Neural crest cell (in vitro differentiated cells): ENCODE measurements around the gene CLIC1. TPM values are rescaled to one million over a fixed set of nuclear protein-coding genes. Genes with fewer than 3 reads are reported as not detected.

Experiments
- DNase-seq: peaks from one replicate; pipeline ENCODE4 v3.0.0; 2021; ENCODE audit warnings: low read depth, mixed read lengths, low spot score
- H3K27ac Mint-ChIP-seq: one replicate; pipeline ENCODE4 v1.8.0; 2021; ENCODE audit warnings: mild to moderate bottlenecking, mixed read lengths; ENCODE audit not compliant: unreplicated experiment
- H3K27me3 Mint-ChIP-seq: 2 replicates; pipeline ENCODE4 v1.8.0; 2021; ENCODE audit warnings: low read depth, mild to moderate bottlenecking, mixed read lengths
- H3K36me3 Mint-ChIP-seq: 2 replicates; pipeline ENCODE4 v1.8.0; 2021; ENCODE audit warnings: low read depth, mild to moderate bottlenecking, mixed read lengths
- H3K4me1 Mint-ChIP-seq: 2 replicates; pipeline ENCODE4 v1.8.0; 2021; ENCODE audit warnings: mixed read lengths
- H3K4me3 Mint-ChIP-seq: one replicate; pipeline ENCODE4 v1.8.0; 2021; ENCODE audit warnings: mild to moderate bottlenecking, mixed read lengths
- H3K9me3 Mint-ChIP-seq: 2 replicates; pipeline ENCODE4 v1.8.0; 2021; ENCODE audit warnings: mixed read lengths
- CTCF ChIP-seq: fragments of 200-600 bp; sonication (generic); conservative IDR thresholded peaks from 2 replicates; pipeline ENCODE4 v1.5.0; 2021; ENCODE audit warnings: antibody characterized with exemption, mild to moderate bottlenecking
- total RNA-seq: library from RNA; stranded (reverse); gene quantifications from 2 replicates; pipeline ENCODE4 v1.2.1, GENCODE V29; 2021

The CLIC1 gene
- total RNA-seq, 1 donor from 2014 or later, result 313 TPM

- peak within 1 kb of the TSS; percentile 65 for H3K4me3 Mint-ChIP-seq
- no peaks in the 10 kb centered on the region for H3K9me3 Mint-ChIP-seq
- H3K4me1 Mint-ChIP-seq, result peaks cover 11% of the 10 kb centered on the region
- no peaks in the 10 kb centered on the region for H3K27me3 Mint-ChIP-seq
- no peak for DNase-seq
- H3K27ac Mint-ChIP-seq, result no peak within 1 kb of the TSS
- H3K36me3 Mint-ChIP-seq, result no peaks in the 10 kb centered on the region
- TF ChIP-seq CTCF, result no peak
Observed at GRCh38 chr6:31706599-31706998, 29.7 kb downstream of the CLIC1 start, which contains the start of gene LY6G6F. TSS of gene LY6G6F (plus strand) at chr6:31706866. CDS start at chr6:31706907, 41 bp downstream.

DNA sequence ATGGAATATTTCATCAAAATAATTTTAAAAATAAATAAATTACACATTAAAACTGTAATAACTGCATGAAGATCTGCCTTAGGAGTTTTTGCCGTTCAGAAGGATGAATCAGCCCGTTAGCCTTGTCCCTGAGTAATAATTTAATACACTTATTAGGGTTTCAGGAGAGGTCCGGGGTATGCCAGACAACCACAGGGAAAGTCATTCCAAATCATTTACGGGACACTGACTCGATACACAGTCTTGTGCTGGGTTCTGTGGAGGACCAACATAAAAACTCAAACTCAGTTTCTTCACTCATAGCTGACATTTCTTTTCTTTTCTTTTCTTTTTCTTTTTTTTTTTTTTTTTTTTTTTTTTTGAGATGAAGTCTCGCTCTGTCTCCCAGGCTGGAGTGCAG, 30.4 kb downstream of the CLIC1 start:
- H3K4me3 Mint-ChIP-seq, result no peak overlapping the region
- no peak overlapping the region for H3K27ac Mint-ChIP-seq
- H3K36me3 Mint-ChIP-seq, result no peaks in the 10 kb centered on the region
- DNase-seq, result no peak
- no peaks in the 10 kb centered on the region for H3K27me3 Mint-ChIP-seq
- H3K9me3 Mint-ChIP-seq, result no peaks in the 10 kb centered on the region
- H3K4me1 Mint-ChIP-seq, result peaks cover 18% of the 10 kb centered on the region
- TF ChIP-seq CTCF, result no peak

GRCh38 chr6:31702819-31703716, 33.3 kb downstream of the CLIC1 start, which contains the start of gene ABHD16A:
TSS of gene ABHD16A (minus strand) at chr6:31703324. CDS start at chr6:31703281, 43 bp downstream.
- peaks cover under 1% of the 10 kb centered on the region for H3K36me3 Mint-ChIP-seq
- H3K4me1 Mint-ChIP-seq, result peaks cover 20% of the 10 kb centered on the region
- peak within 1 kb of the TSS; percentile 94 for H3K4me3 Mint-ChIP-seq
- DNase-seq, result peak; percentile 94
- peak within 1 kb of the TSS; percentile 91 for H3K27ac Mint-ChIP-seq
- no peaks in the 10 kb centered on the region for H3K9me3 Mint-ChIP-seq
- H3K27me3 Mint-ChIP-seq, result no peaks in the 10 kb centered on the region
- peak; percentile 20 for TF ChIP-seq CTCF

DNA sequence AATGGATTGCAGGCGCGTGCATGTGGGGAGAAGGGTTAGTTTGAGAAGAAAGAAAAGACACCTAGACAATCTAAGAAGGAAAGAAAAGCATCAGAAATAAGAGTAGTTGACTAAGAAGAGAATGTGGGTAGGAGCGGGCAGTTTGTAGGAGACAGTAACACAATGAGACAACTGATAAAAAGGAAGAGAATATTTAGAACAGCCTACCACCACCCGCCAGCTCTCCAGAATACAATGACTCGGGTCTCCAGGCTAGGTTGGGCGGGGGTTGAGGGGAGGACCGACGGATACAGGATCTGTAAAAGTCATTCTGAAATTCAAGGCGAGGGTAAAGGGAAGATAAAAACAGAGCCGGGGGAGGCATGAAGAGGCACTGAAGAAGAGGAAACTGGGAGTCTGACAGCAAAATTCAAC, 33.9 kb downstream of the CLIC1 start:
- Mint-ChIP-seq H3K27ac (peak overlapping the region; percentile 91), H3K4me3 (peak overlapping the region; percentile 94), H3K27me3 (no peaks in the 10 kb centered on the region), H3K4me1 (peaks cover 20% of the 10 kb centered on the region), H3K9me3 (no peaks in the 10 kb centered on the region), H3K36me3 (peaks cover 5% of the 10 kb centered on the region)
- no peak for DNase-seq
- no peak for TF ChIP-seq CTCF

- no peaks in the 10 kb centered on the region for H3K9me3 Mint-ChIP-seq
- H3K27me3 Mint-ChIP-seq, result no peaks in the 10 kb centered on the region
- H3K36me3 Mint-ChIP-seq, result peaks cover 5% of the 10 kb centered on the region
- peak overlapping the region; percentile 91 for H3K27ac Mint-ChIP-seq
- no peak for DNase-seq
- H3K4me1 Mint-ChIP-seq, result peaks cover 20% of the 10 kb centered on the region
- H3K4me3 Mint-ChIP-seq, result peak overlapping the region; percentile 94
- no peak for TF ChIP-seq CTCF
Observed at GRCh38 chr6:31701666-31702404, 34.5 kb downstream of the CLIC1 start.
